Kidney (tissue), 14 donors: ENCODE measurements around the gene SRRM5. TPM values are rescaled to one million over a fixed set of nuclear protein-coding genes. Genes with fewer than 3 reads are reported as not detected.

ENCODE experiments used
- DNase-seq, 5 donors: peaks; one replicate each; pipeline ENCODE4 v3.0.0-alpha.2; 2013 to 2020
- FAIRE-seq: peaks from 2 replicates; lab custom pipeline; 2012; peaks lifted over from hg19 to GRCh38; lab: Jason Lieb, UNC
- H3K27ac ChIP-seq, 2 donors: one replicate each; pipeline ENCODE4 v1.7.0; 2013; ENCODE audit warnings: low read depth in 2 of 2, low read length in 2 of 2, inconsistent platforms in 1 of 2
- H3K27me3 ChIP-seq: one replicate; pipeline ENCODE4 v1.7.1; 2013; ENCODE audit warnings: low read length, inconsistent platforms; ENCODE audit not compliant: control insufficient read depth, insufficient read depth
- H3K36me3 ChIP-seq, 3 donors: one replicate each; pipeline versions ENCODE4 v1.7.0 to v1.7.1; 2013; ENCODE audit warnings: low read length in 3 of 3, control low read depth in 1 of 3, inconsistent platforms in 1 of 3; ENCODE audit not compliant: insufficient read depth in 3 of 3, control insufficient read depth in 2 of 3
- H3K4me1 ChIP-seq, 3 donors: one replicate each; pipeline versions ENCODE4 v1.7.0 to v1.7.1; 2013; ENCODE audit warnings: low read length in 3 of 3, inconsistent platforms in 1 of 3, low read depth in 1 of 3; ENCODE audit not compliant: control insufficient read depth in 2 of 3, insufficient read depth in 2 of 3
- H3K4me3 ChIP-seq, 3 donors: one replicate each; pipeline versions ENCODE4 v1.7.0 to v1.8.1; 2013; ENCODE audit warnings: low read length in 3 of 3, control low read depth in 1 of 3, inconsistent platforms in 1 of 3
- H3K9ac ChIP-seq, 3 donors: one replicate each; pipeline versions ENCODE4 v1.7.0 to v1.7.1; 2013; ENCODE audit warnings: low read length in 3 of 3, control low read depth in 1 of 3, inconsistent platforms in 1 of 3
- H3K9me3 ChIP-seq, 3 donors: one replicate each; pipeline versions ENCODE4 v1.7.0 to v1.7.1; 2013; ENCODE audit warnings: low read length in 3 of 3, control low read depth in 1 of 3, inconsistent platforms in 1 of 3; ENCODE audit not compliant: control insufficient read depth in 2 of 3, insufficient read depth in 1 of 3
- CTCF ChIP-seq: IDR thresholded peaks from 3 replicates; pipeline ENCODE4 v1.5.1; 2012; ENCODE audit warnings: mild to moderate bottlenecking, moderate library complexity, borderline replicate concordance; ENCODE audit not compliant: insufficient read depth; ENCODE audit errors: extremely low read depth
- intact Hi-C: fragments of 100-400 bp; cut with DNase I; formaldehyde crosslinking; loops from one replicate; pipeline ENCODE4 v1.11.1; 2022
- polyA plus RNA-seq: library from polyadenylated mRNA; stranded (reverse); fragments of 350-450 nt; fragmentation: Illumina TruSeq; extraction: RNeasy Lipid Tissue Mini Kit (QIAGEN cat#74804); gene quantifications from one replicate; pipeline ENCODE4 v1.2.3, GENCODE V29; 2014; ENCODE audit warnings: low read depth, low replicate concordance; ENCODE audit not compliant: insufficient read depth
- total RNA-seq: library from RNA; stranded (reverse); fragmentation: NEBNext Ultra II Directional; extraction: Animal tissue kit (Norgen Biotek cat#: 25700); gene quantifications from one replicate; pipeline ENCODE4 v1.2.1, GENCODE V29; 2021
- donor health status: control.
- donor health status: control.
- donor health status: control.
- donor health status: control.
- donor health status: control.
- donor health status: DM: yes; HTN: yes; CAD: no.
- donor health status: Normal renal cell carcinoma (clear cell type).

SRRM5 gene
- total and polyA plus RNA-seq, 2 donors from 2014 or later = 0.22 to 0.28 TPM

DNA sequence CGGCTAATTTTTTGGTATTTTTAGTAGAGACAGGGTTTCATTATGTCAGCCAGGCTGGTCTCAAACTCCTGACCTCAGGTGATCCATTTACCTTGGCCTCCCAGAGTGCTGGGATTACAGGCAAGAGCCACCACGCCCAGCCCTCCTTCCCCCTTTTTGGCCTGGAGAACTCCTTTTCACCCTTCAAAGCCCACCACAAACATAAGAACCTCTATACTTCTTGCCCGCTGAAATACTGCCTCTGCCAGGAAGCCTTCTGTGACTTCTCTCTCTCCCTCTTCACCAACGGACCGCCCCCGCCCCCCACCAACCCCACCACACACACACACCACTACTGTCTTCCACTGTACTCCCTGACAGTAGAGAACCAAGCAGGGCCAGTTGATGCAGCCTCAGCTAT is 5.1 kb downstream of the SRRM5 start:
- Histone ChIP-seq H3K9me3 (no peaks in the 10 kb centered on the region), H3K27ac (no peak overlapping the region), H3K9ac (no peak overlapping the region), H3K4me3 (no peak overlapping the region), H3K4me1 (peaks cover 0 to 7% (median 0%) of the 10 kb centered on the region in 3 donors), H3K27me3 (no peaks in the 10 kb centered on the region), H3K36me3 (peaks cover 0 to 5% (median 3%) of the 10 kb centered on the region in 3 donors)
- DNase-seq = no peak
- intact Hi-C loops = no loop called here
- no peak for TF ChIP-seq CTCF
- FAIRE-seq = no peak

DNA sequence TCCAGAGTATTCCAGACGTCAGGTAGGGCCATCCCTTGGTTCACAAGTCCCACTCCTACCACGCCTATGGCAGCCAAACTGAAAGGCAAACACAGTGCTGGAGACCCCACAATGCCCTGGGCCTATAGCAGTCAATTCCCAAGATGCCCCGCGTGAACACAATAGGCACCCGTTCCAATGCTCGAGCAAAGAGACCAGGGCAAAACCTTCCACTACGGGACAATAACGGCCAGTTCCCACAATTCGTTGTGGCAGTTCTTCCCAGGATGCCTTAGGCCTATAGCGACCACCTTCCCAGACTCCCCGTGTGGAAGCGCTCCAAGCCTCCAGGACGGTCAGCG is 7.0 kb downstream of the SRRM5 start:
- no peak for TF ChIP-seq CTCF
- H3K4me3 ChIP-seq = peak overlapping the region; percentile 92 to 97 (median 92)
- intact Hi-C loops = no loop called here
- no peaks in the 10 kb centered on the region for H3K9me3 ChIP-seq
- H3K9ac ChIP-seq = peak overlapping the region; percentile 83 to 98 (median 91)
- peak overlapping the region; percentile 93 to 95 for H3K27ac ChIP-seq
- H3K27me3 ChIP-seq = no peaks in the 10 kb centered on the region
- no peak for FAIRE-seq
- peaks cover 0 to 7% (median 0%) of the 10 kb centered on the region in 3 donors for H3K4me1 ChIP-seq
- H3K36me3 ChIP-seq = no peaks in the 10 kb centered on the region
- peak in 1 of 5 donors; percentile 76 for DNase-seq

- Histone ChIP-seq H3K9me3 (no peaks in the 10 kb centered on the region), H3K9ac (peak within 1 kb of the TSS; percentile 83 to 98 (median 91)), H3K27me3 (no peaks in the 10 kb centered on the region), H3K4me3 (peak within 1 kb of the TSS; percentile 92 to 97 (median 92)), H3K27ac (peak within 1 kb of the TSS; percentile 93 to 95), H3K4me1 (peaks cover 0 to 7% (median 0%) of the 10 kb centered on the region in 3 donors), H3K36me3 (no peaks in the 10 kb centered on the region)
- DNase-seq (peak; percentile 92 to 98 (median 96)), FAIRE-seq (no peak)
- TF ChIP-seq CTCF = no peak
- intact Hi-C loops = no loop called here
These were observed 7.6 kb downstream of the SRRM5 start, which contains the start of gene ZNF428 for GRCh38 chr19:43619262-43620060. TSS of gene ZNF428 (minus strand) at chr19:43619629. CDS start at chr19:43614304, 5,325 bp downstream.
